Breast epithelium (tissue), 4 donors: ENCODE results near the gene CFAP43. TPM values are rescaled to one million over a fixed set of nuclear protein-coding genes. Genes with fewer than 3 reads are reported as not detected.

Experiments
- DNase-seq, 2 donors: peaks; one replicate each; pipeline ENCODE4 v3.0.0-alpha.2; 2019; ENCODE audit warnings: low spot score in 2 of 2
- H3K27ac ChIP-seq, 2 donors: fragments of 200-600 bp; sonication (generic) in 1 of 2; one replicate each; pipeline ENCODE4 v1.5.1; 2016 to 2019; ENCODE audit warnings: mild to moderate bottlenecking in 1 of 2
- H3K27me3 ChIP-seq, 2 donors: fragments of 200-600 bp; sonication (generic) in 1 of 2; one replicate each; pipeline versions ENCODE4 v1.5.1 to v1.6.0; 2017 to 2019; ENCODE audit warnings: control low read depth in 1 of 2, mild to moderate bottlenecking in 1 of 2
- H3K36me3 ChIP-seq: fragments of 200-600 bp; one replicate; pipeline ENCODE4 v1.5.1; 2019
- H3K4me1 ChIP-seq, 2 donors: fragments of 200-600 bp; sonication (generic); one replicate each; pipeline ENCODE4 v1.5.1; 2016 to 2019; ENCODE audit warnings: control low read depth in 1 of 2
- H3K4me3 ChIP-seq, 3 donors: fragments of 200-600 bp; sonication (generic); 1 replicate in 2 of 3; 2 replicates in 1 of 3; pipeline ENCODE4 v1.5.1; 2016 to 2019; ENCODE audit warnings: mild to moderate bottlenecking in 3 of 3, moderate library complexity in 2 of 3
- H3K9me3 ChIP-seq, 2 donors: fragments of 200-600 bp; sonication (generic) in 1 of 2; one replicate each; pipeline ENCODE4 v1.5.1; 2016 to 2019; ENCODE audit warnings: control low read depth in 1 of 2
- CTCF ChIP-seq, 3 donors: fragments of 450-650 bp; IDR thresholded peaks; one replicate each; pipeline ENCODE4 v1.5.1; 2016 to 2017; ENCODE audit warnings: antibody characterized with exemption in 3 of 3, mild to moderate bottlenecking in 3 of 3, moderate library complexity in 3 of 3
- POLR2A ChIP-seq: fragments of 450-650 bp; IDR thresholded peaks from one replicate; pipeline ENCODE4 v1.6.1; 2016; ENCODE audit warnings: antibody characterized with exemption, mild to moderate bottlenecking, moderate library complexity
- POLR2AphosphoS5 ChIP-seq, 3 donors: sonication (generic); formaldehyde crosslinking; IDR thresholded peaks; one replicate each; pipeline ENCODE4 v1.6.1; 2017; ENCODE audit warnings: antibody characterized with exemption in 3 of 3
- intact Hi-C: fragments of 100-400 bp; cut with DNase I; formaldehyde crosslinking; loops from one replicate; pipeline ENCODE4 v1.15.1; 2023; ENCODE audit warnings: low total_unique reads
- total RNA-seq, 3 donors: library from RNA; depleted of rRNA; stranded (reverse); fragments of >200 nt; gene quantifications; one replicate each; pipeline ENCODE4 v1.1.0, GENCODE V29; 2016

Gene CFAP43
- total RNA-seq, 3 donors from 2014 or later: 0.32 to 8.5 (median 3.9) TPM

GRCh38 chr10:104128214-104128613, 104.0 kb downstream of the CFAP43 start:
- intact Hi-C loops: no loop called here
- Histone ChIP-seq H3K27ac (no peak overlapping the region), H3K27me3 (no peaks in the 10 kb centered on the region), H3K4me1 (no peaks in the 10 kb centered on the region), H3K36me3 (no peaks in the 10 kb centered on the region), H3K9me3 (no peaks in the 10 kb centered on the region), H3K4me3 (no peak overlapping the region)
- DNase-seq: no peak
- TF ChIP-seq POLR2AphosphoS5 (IDR thresholded peaks at IDR 0.05): no peak
- no peak for TF ChIP-seq POLR2A
- TF ChIP-seq CTCF (IDR thresholded peaks at IDR 0.05): no peak

GRCh38 chr10:104127411-104127810, 104.8 kb downstream of the CFAP43 start:
- TF ChIP-seq POLR2A (no peak), POLR2AphosphoS5 (IDR thresholded peaks at IDR 0.05) (no peak), CTCF (IDR thresholded peaks at IDR 0.05) (no peak)
- H3K27ac ChIP-seq: no peak overlapping the region
- intact Hi-C loops: no loop called here

GRCh38 chr10:104123397-104123796, 108.8 kb downstream of the CFAP43 start:
- Histone ChIP-seq H3K9me3 (no peaks in the 10 kb centered on the region), H3K27ac (no peak overlapping the region), H3K4me3 (no peak overlapping the region), H3K36me3 (no peaks in the 10 kb centered on the region), H3K27me3 (no peaks in the 10 kb centered on the region), H3K4me1 (peaks cover 0 to 3% of the 10 kb centered on the region in 2 donors)
- no peak for TF ChIP-seq POLR2A
- TF ChIP-seq POLR2AphosphoS5 (IDR thresholded peaks at IDR 0.05): no peak
- TF ChIP-seq CTCF (IDR thresholded peaks at IDR 0.05): no peak
- intact Hi-C loops: loop anchor here (1.0 kb wide), 1 partner anchor 11 kb away; no protein-coding TSS in a partner anchor
- DNase-seq: no peak

More at GRCh38 chr10:104127411-104127810, 104.8 kb downstream of the CFAP43 start:
- H3K27me3 ChIP-seq: no peaks in the 10 kb centered on the region
- DNase-seq: no peak
- no peaks in the 10 kb centered on the region for H3K9me3 ChIP-seq
- H3K4me3 ChIP-seq: no peak overlapping the region
- H3K36me3 ChIP-seq: no peaks in the 10 kb centered on the region
- peaks cover 0 to 3% of the 10 kb centered on the region in 2 donors for H3K4me1 ChIP-seq

- Histone ChIP-seq H3K4me1 (peaks cover 0 to 3% of the 10 kb centered on the region in 2 donors), H3K36me3 (no peaks in the 10 kb centered on the region), H3K27ac (peak overlapping the region; percentile 98 to 100), H3K4me3 (peak overlapping the region; percentile 68 to 77 (median 69)), H3K27me3 (no peaks in the 10 kb centered on the region), H3K9me3 (no peaks in the 10 kb centered on the region)
- DNase-seq: no peak
- intact Hi-C loops: loop anchor here (1.0 kb wide), 1 partner anchor 12 kb away; no protein-coding TSS in a partner anchor
- TF ChIP-seq POLR2AphosphoS5 (IDR thresholded peaks at IDR 0.05) (no peak), CTCF (IDR thresholded peaks at IDR 0.05) (peak in 1 of 3 donors; percentile 6), POLR2A (peak; percentile 13)
Observed at GRCh38 chr10:104122225-104123107, 109.7 kb downstream of the CFAP43 start.
